NCI-H774 (cell line): ENCODE measurements around the gene HIVEP1.
A peak's percentile ranks its signal among the peaks of the same experiment; 100 is the strongest.

Source experiments
- DNase-seq: peaks from one replicate; lab custom pipeline; 2025; lab: John Stamatoyannopoulos, UW

HIVEP1 gene

GRCh38 chr6:12012038-12012557 lies at the start of gene HIVEP1:
HIVEP1 (plus strand) TSS chr6:12012312; CDS start chr6:12015629, 3,317 bp downstream.
- no peak for DNase-seq

- DNase-seq: no peak
Measured at GRCh38 chr6:11963756-11964500, 48.2 kb upstream of the HIVEP1 start.

- DNase-seq: no peak
Measured at GRCh38 chr6:11964729-11965335, 47.3 kb upstream of the HIVEP1 start.

- no peak for DNase-seq
Measured at GRCh38 chr6:11965499-11965898, 46.6 kb upstream of the HIVEP1 start.

GRCh38 chr6:11968241-11968806 lies 43.8 kb upstream of the HIVEP1 start:
- no peak for DNase-seq

GRCh38 chr6:11969092-11969491 lies 43.0 kb upstream of the HIVEP1 start:
- no peak for DNase-seq

GRCh38 chr6:11970114-11970513 lies 42.0 kb upstream of the HIVEP1 start:
- no peak for DNase-seq

- DNase-seq: no peak
Measured at GRCh38 chr6:11971154-11971553, 41.0 kb upstream of the HIVEP1 start.

GRCh38 chr6:11972270-11972669 lies 39.8 kb upstream of the HIVEP1 start:
- DNase-seq: no peak

- no peak for DNase-seq
Measured at GRCh38 chr6:11972806-11973205, 39.3 kb upstream of the HIVEP1 start.

- DNase-seq: no peak
Measured at GRCh38 chr6:11973238-11973637, 38.9 kb upstream of the HIVEP1 start.

- no peak for DNase-seq
Measured at GRCh38 chr6:11974089-11974488, 38.0 kb upstream of the HIVEP1 start.

GRCh38 chr6:11975353-11975977 lies 36.6 kb upstream of the HIVEP1 start:
- DNase-seq: no peak

- no peak for DNase-seq
Measured at GRCh38 chr6:11976489-11976888, 35.6 kb upstream of the HIVEP1 start.

GRCh38 chr6:11977193-11977592 lies 34.9 kb upstream of the HIVEP1 start:
- no peak for DNase-seq

GRCh38 chr6:11977738-11978137 lies 34.4 kb upstream of the HIVEP1 start:
- no peak for DNase-seq

GRCh38 chr6:11978169-11978987 lies 33.7 kb upstream of the HIVEP1 start:
- no peak for DNase-seq

GRCh38 chr6:11979866-11980265 lies 32.2 kb upstream of the HIVEP1 start:
- no peak for DNase-seq

- no peak for DNase-seq
Measured at GRCh38 chr6:11983306-11983705, 28.8 kb upstream of the HIVEP1 start.

- no peak for DNase-seq
Measured at GRCh38 chr6:11987386-11987785, 24.7 kb upstream of the HIVEP1 start.

- DNase-seq: no peak
Measured at GRCh38 chr6:11989386-11989785, 22.7 kb upstream of the HIVEP1 start.

- DNase-seq: peak; percentile 17
Measured at GRCh38 chr6:11992086-11992485, 20.0 kb upstream of the HIVEP1 start.
